HEK293 (cell line): Measurements from ENCODE around the gene MYOM1.

Experiments
- CTCF ChIA-PET: fragments of 350-600 bp; formaldehyde crosslinking; extraction: SDS; loops from one replicate; lab custom pipeline; 2021; ENCODE audit warnings: antibody characterized with exemption; lab: Yijun Ruan, JAX
- POLR2A ChIA-PET: fragments of 300-600 bp; formaldehyde crosslinking; extraction: SDS; loops from one replicate; lab custom pipeline; 2020; ENCODE audit warnings: antibody characterized with exemption, inconsistent platforms; lab: Yijun Ruan, JAX
- H3K27ac ChIP-seq: fragments of 200-500 bp; sonication (Bioruptor generic); 2 replicates; pipeline ENCODE4 v1.5.1; 2014; ENCODE audit warnings: low read depth, low read length, control low read depth, inconsistent platforms; ENCODE audit errors: extremely low read depth
- H3K36me3 ChIP-seq, 2 experiments: fragments of 200-500 bp in 1 of 2; sonication (Bioruptor generic) in 1 of 2; 1 replicate in 1 of 2; 2 replicates in 1 of 2; pipeline ENCODE4 v1.5.1; 2014 to 2017; ENCODE audit warnings: inconsistent platforms in 2 of 2, low read length in 2 of 2; ENCODE audit not compliant: control insufficient read depth in 2 of 2, insufficient read depth in 1 of 2
- H3K4me1 ChIP-seq: fragments of 200-500 bp; sonication (Bioruptor generic); 2 replicates; pipeline ENCODE4 v1.5.1; 2014; ENCODE audit warnings: mild to moderate bottlenecking, low read length, inconsistent platforms; ENCODE audit not compliant: control insufficient read depth, insufficient read depth
- H3K4me3 ChIP-seq: 2 replicates; pipeline ENCODE4 v1.5.1; 2011; ENCODE audit warnings: low read depth, mild to moderate bottlenecking, control low read depth, low read length, moderate library complexity
- H3K9me3 ChIP-seq: fragments of 200-500 bp; sonication (Bioruptor generic); 2 replicates; pipeline ENCODE4 v1.5.1; 2014; ENCODE audit warnings: low read depth, low read length, inconsistent platforms; ENCODE audit not compliant: control insufficient read depth, insufficient read depth
- GFI1B ChIP-seq: fragments of 450-650 bp; formaldehyde crosslinking; IDR thresholded peaks from 2 replicates; pipeline ENCODE4 v1.5.1; 2016; ENCODE audit warnings: missing biosample characterization, missing genetic modification characterization
- KLF1 ChIP-seq: fragments of 450-650 bp; formaldehyde crosslinking; IDR thresholded peaks from 2 replicates; pipeline ENCODE4 v1.5.1; 2016; ENCODE audit warnings: missing biosample characterization, missing genetic modification characterization
- KLF10 ChIP-seq: fragments of 450-650 bp; IDR thresholded peaks from 2 replicates; pipeline ENCODE4 v1.5.1; 2018; ENCODE audit warnings: missing biosample characterization, mild to moderate bottlenecking, missing genetic modification characterization
- KLF9 ChIP-seq: fragments of 450-650 bp; formaldehyde crosslinking; IDR thresholded peaks from 2 replicates; pipeline ENCODE4 v1.5.1; 2016; ENCODE audit warnings: missing biosample characterization, missing genetic modification characterization, low read depth
- OVOL3 ChIP-seq: fragments of 450-650 bp; formaldehyde crosslinking; IDR thresholded peaks from 2 replicates; pipeline ENCODE4 v1.5.1; 2016; ENCODE audit warnings: missing biosample characterization, missing genetic modification characterization
- SP3 ChIP-seq: fragments of 450-650 bp; formaldehyde crosslinking; IDR thresholded peaks from 2 replicates; pipeline ENCODE4 v1.5.1; 2016; ENCODE audit warnings: missing biosample characterization, missing genetic modification characterization
- SP7 ChIP-seq: fragments of 450-650 bp; formaldehyde crosslinking; IDR thresholded peaks from 2 replicates; pipeline ENCODE4 v1.5.1; 2016; ENCODE audit warnings: missing biosample characterization, missing genetic modification characterization
- WT1 ChIP-seq: fragments of 450-650 bp; formaldehyde crosslinking; IDR thresholded peaks from 2 replicates; pipeline ENCODE4 v1.5.1; 2016; ENCODE audit warnings: missing biosample characterization, missing genetic modification characterization
- ZBTB7A ChIP-seq: fragments of 450-650 bp; formaldehyde crosslinking; IDR thresholded peaks from 2 replicates; pipeline ENCODE4 v1.5.1; 2016; ENCODE audit warnings: low read depth, missing biosample characterization, missing genetic modification characterization
- ZFP37 ChIP-seq: fragments of 450-650 bp; formaldehyde crosslinking; IDR thresholded peaks from 2 replicates; pipeline ENCODE4 v1.5.1; 2016; ENCODE audit warnings: missing biosample characterization, missing genetic modification characterization
- ZNF302 ChIP-seq: fragments of 450-650 bp; formaldehyde crosslinking; IDR thresholded peaks from 2 replicates; pipeline ENCODE4 v1.5.1; 2016; ENCODE audit warnings: missing biosample characterization, missing genetic modification characterization, low read depth
- ZNF366 ChIP-seq: fragments of 450-650 bp; formaldehyde crosslinking; conservative IDR thresholded peaks from 2 replicates; pipeline ENCODE4 v1.5.1; 2016; ENCODE audit warnings: missing biosample characterization, missing genetic modification characterization
- ZNF626 ChIP-seq: fragments of 450-650 bp; sonication (Bioruptor Pico); formaldehyde crosslinking; IDR thresholded peaks from 2 replicates; pipeline ENCODE4 v1.5.1; 2018; ENCODE audit warnings: missing biosample characterization, missing genetic modification characterization, inconsistent platforms
- ZNF629 ChIP-seq: fragments of 450-650 bp; formaldehyde crosslinking; IDR thresholded peaks from 2 replicates; pipeline ENCODE4 v1.5.1; 2017; ENCODE audit warnings: missing biosample characterization, missing genetic modification characterization
- ZNF777 ChIP-seq: fragments of 450-650 bp; formaldehyde crosslinking; IDR thresholded peaks from 2 replicates; pipeline ENCODE4 v1.5.1; 2017; ENCODE audit warnings: missing biosample characterization, missing genetic modification characterization, borderline replicate concordance
- TF ChIP-seq, protein P1 (sequence below): fragments of 450-650 bp; formaldehyde crosslinking; IDR thresholded peaks from 2 replicates; pipeline ENCODE4 v1.5.1; 2017; ENCODE audit warnings: missing biosample characterization, missing genetic modification characterization
- TF ChIP-seq, protein P2 (sequence below): fragments of 450-650 bp; formaldehyde crosslinking; IDR thresholded peaks from 2 replicates; pipeline ENCODE4 v1.5.1; 2016; ENCODE audit warnings: missing biosample characterization, missing genetic modification characterization
- TF ChIP-seq, protein P3 (sequence below): fragments of 450-650 bp; formaldehyde crosslinking; IDR thresholded peaks from 2 replicates; pipeline ENCODE4 v1.5.1; 2016; ENCODE audit warnings: missing biosample characterization, missing genetic modification characterization

Gene MYOM1

DNA sequence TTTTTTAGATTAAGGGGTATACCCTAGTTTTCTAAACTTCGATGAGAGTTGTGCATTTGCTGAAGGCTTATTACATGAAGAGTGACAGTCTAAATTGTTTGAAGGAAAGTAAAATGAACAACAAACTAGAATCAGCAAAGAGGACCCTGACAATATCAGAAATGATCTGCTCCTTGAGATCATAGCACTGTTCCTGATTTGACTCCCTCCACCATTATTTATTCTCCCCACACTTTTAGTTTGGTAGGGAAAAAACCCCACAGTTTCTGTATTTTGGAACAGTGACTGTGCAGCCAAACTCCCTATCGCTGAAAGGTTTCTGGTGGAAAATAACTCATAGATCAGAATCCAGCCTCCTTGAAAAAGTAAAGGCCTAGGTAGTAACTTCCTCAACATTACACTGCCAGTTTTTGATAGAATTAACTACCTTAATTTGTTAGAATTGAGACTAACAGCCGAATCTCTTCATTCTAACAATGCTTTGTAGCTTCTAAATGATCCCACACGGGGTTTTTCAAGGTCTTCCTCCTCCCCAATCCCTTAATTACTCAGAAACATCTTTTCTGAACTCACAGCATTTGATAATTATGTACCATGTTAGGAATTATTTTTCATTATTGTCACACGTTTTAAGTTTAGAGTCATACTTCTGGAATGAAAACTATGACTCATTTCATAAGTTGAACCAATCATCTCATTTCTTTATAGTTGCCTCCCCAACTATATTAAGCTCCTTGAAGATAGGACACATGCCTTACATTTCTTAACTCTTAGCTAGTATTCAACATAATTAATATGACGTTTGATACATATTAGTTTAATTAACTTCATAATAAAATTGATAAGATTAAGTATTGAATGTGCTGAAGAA, 30.7 kb upstream of the MYOM1 start:
- Histone ChIP-seq H3K9me3 (no peaks in the 10 kb centered on the region), H3K27ac (no peak overlapping the region), H3K36me3 (peaks cover 14 to 28% of the 10 kb centered on the region in 2 experiments), H3K4me3 (no peak overlapping the region), H3K4me1 (peaks cover 11% of the 10 kb centered on the region)
- ChIA-PET CTCF (interaction anchor here (0.6 to 1.2 kb wide), 4 partner anchors 155 to 1027 kb away, joined by 3 to 5 read pairs (median 4); no protein-coding TSS in a partner anchor), POLR2A (interaction anchor here (0.6 to 1.9 kb wide), 3 partner anchors 11 to 344 kb away, joined by 3 to 11 read pairs (median 3); partner anchors contain the start of gene MYL12B)
- TF ChIP-seq, protein P1, sequence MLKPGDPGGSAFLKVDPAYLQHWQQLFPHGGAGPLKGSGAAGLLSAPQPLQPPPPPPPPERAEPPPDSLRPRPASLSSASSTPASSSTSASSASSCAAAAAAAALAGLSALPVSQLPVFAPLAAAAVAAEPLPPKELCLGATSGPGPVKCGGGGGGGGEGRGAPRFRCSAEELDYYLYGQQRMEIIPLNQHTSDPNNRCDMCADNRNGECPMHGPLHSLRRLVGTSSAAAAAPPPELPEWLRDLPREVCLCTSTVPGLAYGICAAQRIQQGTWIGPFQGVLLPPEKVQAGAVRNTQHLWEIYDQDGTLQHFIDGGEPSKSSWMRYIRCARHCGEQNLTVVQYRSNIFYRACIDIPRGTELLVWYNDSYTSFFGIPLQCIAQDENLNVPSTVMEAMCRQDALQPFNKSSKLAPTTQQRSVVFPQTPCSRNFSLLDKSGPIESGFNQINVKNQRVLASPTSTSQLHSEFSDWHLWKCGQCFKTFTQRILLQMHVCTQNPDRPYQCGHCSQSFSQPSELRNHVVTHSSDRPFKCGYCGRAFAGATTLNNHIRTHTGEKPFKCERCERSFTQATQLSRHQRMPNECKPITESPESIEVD (tag by site-specific recombination): peak; percentile 26; the same call in 1 of the 2 replicates
- TF ChIP-seq GFI1B (tag by site-specific recombination) (no peak), WT1 (tag by site-specific recombination) (peak; percentile 72), ZFP37 (0 out of 2 replicates have a peak, but pooled peaks have one; percentile 22), ZNF777 (tag by site-specific recombination) (no peak), SP7 (tag by site-specific recombination) (peak; percentile 46; the same call in 1 of the 2 replicates), ZBTB7A (tag by site-specific recombination) (no peak), SP3 (tag by site-specific recombination) (peak; percentile 29; the same call in 1 of the 2 replicates), ZNF366 (peak; percentile 58), ZNF626 (tag by site-specific recombination) (no peak), ZNF629 (tag by site-specific recombination) (peak; percentile 52; the same call in 1 of the 2 replicates)
- TF ChIP-seq, protein P2, sequence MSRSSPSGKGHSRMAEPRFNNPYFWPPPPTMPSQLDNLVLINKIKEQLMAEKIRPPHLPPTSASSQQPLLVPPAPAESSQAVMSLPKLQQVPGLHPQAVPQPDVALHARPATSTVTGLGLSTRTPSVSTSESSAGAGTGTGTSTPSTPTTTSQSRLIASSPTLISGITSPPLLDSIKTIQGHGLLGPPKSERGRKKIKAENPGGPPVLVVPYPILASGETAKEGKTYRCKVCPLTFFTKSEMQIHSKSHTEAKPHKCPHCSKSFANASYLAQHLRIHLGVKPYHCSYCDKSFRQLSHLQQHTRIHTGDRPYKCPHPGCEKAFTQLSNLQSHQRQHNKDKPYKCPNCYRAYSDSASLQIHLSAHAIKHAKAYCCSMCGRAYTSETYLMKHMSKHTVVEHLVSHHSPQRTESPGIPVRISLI: 0 out of 2 replicates have a peak, but pooled peaks have one; percentile 24

DNA sequence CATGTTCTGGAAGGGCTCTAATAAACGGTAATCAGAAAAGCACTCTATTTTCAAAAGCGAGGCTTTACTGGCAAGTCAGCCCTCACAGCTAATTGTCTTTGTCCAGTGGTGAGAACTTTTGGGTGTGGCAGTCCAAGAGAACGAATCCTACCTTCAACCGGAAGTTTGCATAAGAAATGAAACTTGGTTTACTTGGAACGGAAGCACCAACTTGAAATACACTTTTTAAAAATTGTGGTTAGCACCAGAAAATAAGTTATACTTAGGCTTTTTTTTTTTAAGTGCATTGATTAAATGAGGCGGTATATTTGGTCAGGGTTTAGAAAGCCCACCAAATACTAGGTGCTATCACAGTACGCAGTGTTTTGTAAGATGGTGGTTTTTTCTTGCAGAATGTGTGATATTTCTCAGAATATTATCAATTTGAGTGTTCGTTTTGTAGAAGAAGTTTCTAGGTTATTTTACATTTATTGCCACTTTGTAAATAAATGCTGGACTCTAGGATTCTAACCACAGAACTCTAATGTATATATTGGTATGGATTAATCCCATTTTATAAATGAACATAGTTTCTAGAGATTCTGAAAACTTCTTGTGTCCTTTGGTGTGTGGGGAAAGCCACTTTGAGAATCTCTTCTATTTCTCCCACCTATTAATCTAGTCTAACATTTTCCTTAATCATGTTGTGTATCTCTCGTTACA, 29.0 kb upstream of the MYOM1 start:
- peaks cover 8 to 12% of the 10 kb centered on the region in 2 experiments for H3K36me3 ChIP-seq
- POLR2A ChIA-PET: interaction anchor here (0.9 to 2.4 kb wide), 7 partner anchors 8 to 687 kb away, joined by 3 to 18 read pairs (median 5); partner anchors contain the start of gene MYL12B
- no peak overlapping the region for H3K27ac ChIP-seq
- no peaks in the 10 kb centered on the region for H3K9me3 ChIP-seq
- H3K4me3 ChIP-seq: peak overlapping the region; percentile 98
- CTCF ChIA-PET: interaction anchor here (0.6 to 4.1 kb wide), 6 partner anchors 24 to 417 kb away, joined by 3 to 84 read pairs (median 5); no protein-coding TSS in a partner anchor
- peaks cover 11% of the 10 kb centered on the region for H3K4me1 ChIP-seq
- no peak for TF ChIP-seq OVOL3 (tag by site-specific recombination)
- TF ChIP-seq KLF9: 0 out of 2 replicates have a peak, but pooled peaks have one; percentile 32
- no peak for TF ChIP-seq ZNF302 (tag by site-specific recombination)
- no peak for TF ChIP-seq KLF1 (tag by site-specific recombination)
- TF ChIP-seq KLF10: 0 out of 2 replicates have a peak, but pooled peaks have one; percentile 14
- TF ChIP-seq, protein P3, sequence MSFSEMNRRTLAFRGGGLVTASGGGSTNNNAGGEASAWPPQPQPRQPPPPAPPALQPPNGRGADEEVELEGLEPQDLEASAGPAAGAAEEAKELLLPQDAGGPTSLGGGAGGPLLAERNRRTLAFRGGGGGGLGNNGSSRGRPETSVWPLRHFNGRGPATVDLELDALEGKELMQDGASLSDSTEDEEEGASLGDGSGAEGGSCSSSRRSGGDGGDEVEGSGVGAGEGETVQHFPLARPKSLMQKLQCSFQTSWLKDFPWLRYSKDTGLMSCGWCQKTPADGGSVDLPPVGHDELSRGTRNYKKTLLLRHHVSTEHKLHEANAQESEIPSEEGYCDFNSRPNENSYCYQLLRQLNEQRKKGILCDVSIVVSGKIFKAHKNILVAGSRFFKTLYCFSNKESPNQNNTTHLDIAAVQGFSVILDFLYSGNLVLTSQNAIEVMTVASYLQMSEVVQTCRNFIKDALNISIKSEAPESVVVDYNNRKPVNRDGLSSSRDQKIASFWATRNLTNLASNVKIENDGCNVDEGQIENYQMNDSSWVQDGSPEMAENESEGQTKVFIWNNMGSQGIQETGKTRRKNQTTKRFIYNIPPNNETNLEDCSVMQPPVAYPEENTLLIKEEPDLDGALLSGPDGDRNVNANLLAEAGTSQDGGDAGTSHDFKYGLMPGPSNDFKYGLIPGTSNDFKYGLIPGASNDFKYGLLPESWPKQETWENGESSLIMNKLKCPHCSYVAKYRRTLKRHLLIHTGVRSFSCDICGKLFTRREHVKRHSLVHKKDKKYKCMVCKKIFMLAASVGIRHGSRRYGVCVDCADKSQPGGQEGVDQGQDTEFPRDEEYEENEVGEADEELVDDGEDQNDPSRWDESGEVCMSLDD (tag by site-specific recombination): no peak
